Endothelial cell (in vitro differentiated cells): ENCODE measurements around the gene ADCY9. TPM values are rescaled to one million over a fixed set of nuclear protein-coding genes. Genes with fewer than 3 reads are reported as not detected.

Experiments used
- DNase-seq: peaks from one replicate; pipeline ENCODE4 v3.0.0; 2021; ENCODE audit warnings: low spot score
- H3K27ac Mint-ChIP-seq: one replicate; pipeline ENCODE4 v1.8.0; 2021; ENCODE audit warnings: mixed read lengths, inconsistent platforms; ENCODE audit not compliant: unreplicated experiment
- H3K27me3 Mint-ChIP-seq: one replicate; pipeline ENCODE4 v1.8.0; 2021; ENCODE audit warnings: mild to moderate bottlenecking, moderate library complexity, mixed read lengths, inconsistent platforms; ENCODE audit not compliant: unreplicated experiment
- H3K36me3 Mint-ChIP-seq: one replicate; pipeline ENCODE4 v1.8.0; 2021; ENCODE audit warnings: mild to moderate bottlenecking, low read depth, mixed read lengths, inconsistent platforms; ENCODE audit not compliant: unreplicated experiment
- H3K4me1 Mint-ChIP-seq: one replicate; pipeline ENCODE4 v1.8.0; 2021; ENCODE audit warnings: mild to moderate bottlenecking, mixed read lengths, inconsistent platforms; ENCODE audit not compliant: unreplicated experiment
- H3K4me3 Mint-ChIP-seq: one replicate; pipeline ENCODE4 v1.8.0; 2021; ENCODE audit warnings: mild to moderate bottlenecking, mixed read lengths, inconsistent platforms; ENCODE audit not compliant: unreplicated experiment
- H3K9me3 Mint-ChIP-seq: one replicate; pipeline ENCODE4 v1.8.0; 2021; ENCODE audit warnings: mixed read lengths, inconsistent platforms; ENCODE audit not compliant: unreplicated experiment
- total RNA-seq: library from RNA; stranded (reverse); fragmentation: NEBNext Ultra II Directional; extraction: Animal tissue kit (Norgen Biotek cat#: 25700); gene quantifications from one replicate; pipeline ENCODE4 v1.2.1, GENCODE V29; 2021; ENCODE audit not compliant: unreplicated experiment
- TF ChIP-seq, protein P1 (sequence below): fragments of 200-600 bp; sonication (generic); IDR thresholded peaks from one replicate; pipeline ENCODE4 v1.5.0; 2021; ENCODE audit warnings: antibody characterized with exemption; ENCODE audit not compliant: unreplicated experiment

ADCY9 gene
- total RNA-seq, 1 donor from 2014 or later = 3.3 TPM

DNA sequence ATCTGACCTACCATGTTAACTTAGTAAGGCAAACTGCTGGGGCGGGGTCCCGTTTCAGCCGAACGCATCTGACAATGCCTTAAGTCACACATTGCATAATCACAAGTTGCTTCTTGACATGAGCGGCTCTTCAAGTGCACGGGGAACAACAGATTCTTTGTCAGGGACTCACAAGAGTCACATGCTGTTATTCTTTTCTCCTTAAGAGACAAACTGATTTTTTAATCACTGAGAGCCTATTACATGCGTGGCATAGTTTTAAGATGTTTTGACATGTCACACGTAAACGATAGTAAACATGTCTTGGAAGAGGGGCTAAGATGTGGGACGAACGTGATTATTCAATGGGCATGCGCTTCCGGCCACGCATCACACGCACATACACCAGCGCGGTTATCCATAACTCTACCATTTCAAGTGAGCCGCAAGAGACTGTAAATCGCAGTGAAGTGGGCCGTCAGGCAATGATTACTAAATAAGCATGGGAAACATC is 63.4 kb downstream of the ADCY9 start:
- Mint-ChIP-seq H3K9me3 (no peaks in the 10 kb centered on the region), H3K36me3 (no peaks in the 10 kb centered on the region), H3K27me3 (peaks cover 5% of the 10 kb centered on the region)

DNA sequence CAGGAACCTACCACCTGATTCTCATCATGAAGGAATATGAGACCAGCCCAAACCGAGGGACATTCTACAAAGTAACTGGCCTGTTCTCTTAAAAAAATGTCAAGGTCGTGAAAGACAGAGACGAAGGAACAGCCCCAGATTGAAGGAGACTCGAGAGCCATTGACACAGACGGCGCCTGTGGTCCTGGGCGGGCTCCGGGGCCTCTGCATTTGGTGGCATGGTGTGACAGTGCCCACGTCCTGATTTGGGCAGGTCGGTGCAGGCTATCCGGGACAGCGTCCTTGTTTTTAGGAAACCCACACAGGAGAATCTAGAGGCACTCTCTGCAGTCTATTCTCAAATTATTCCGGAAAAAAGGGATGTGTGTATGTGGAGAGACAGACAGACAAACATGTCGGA is 64.1 kb downstream of the ADCY9 start:
- no peaks in the 10 kb centered on the region for H3K9me3 Mint-ChIP-seq
- H3K4me1 Mint-ChIP-seq = peaks cover 2% of the 10 kb centered on the region
- DNase-seq = no peak
- no peaks in the 10 kb centered on the region for H3K36me3 Mint-ChIP-seq
- TF ChIP-seq, protein P1, sequence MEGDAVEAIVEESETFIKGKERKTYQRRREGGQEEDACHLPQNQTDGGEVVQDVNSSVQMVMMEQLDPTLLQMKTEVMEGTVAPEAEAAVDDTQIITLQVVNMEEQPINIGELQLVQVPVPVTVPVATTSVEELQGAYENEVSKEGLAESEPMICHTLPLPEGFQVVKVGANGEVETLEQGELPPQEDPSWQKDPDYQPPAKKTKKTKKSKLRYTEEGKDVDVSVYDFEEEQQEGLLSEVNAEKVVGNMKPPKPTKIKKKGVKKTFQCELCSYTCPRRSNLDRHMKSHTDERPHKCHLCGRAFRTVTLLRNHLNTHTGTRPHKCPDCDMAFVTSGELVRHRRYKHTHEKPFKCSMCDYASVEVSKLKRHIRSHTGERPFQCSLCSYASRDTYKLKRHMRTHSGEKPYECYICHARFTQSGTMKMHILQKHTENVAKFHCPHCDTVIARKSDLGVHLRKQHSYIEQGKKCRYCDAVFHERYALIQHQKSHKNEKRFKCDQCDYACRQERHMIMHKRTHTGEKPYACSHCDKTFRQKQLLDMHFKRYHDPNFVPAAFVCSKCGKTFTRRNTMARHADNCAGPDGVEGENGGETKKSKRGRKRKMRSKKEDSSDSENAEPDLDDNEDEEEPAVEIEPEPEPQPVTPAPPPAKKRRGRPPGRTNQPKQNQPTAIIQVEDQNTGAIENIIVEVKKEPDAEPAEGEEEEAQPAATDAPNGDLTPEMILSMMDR = no peak
- no peak overlapping the region for H3K4me3 Mint-ChIP-seq
- H3K27ac Mint-ChIP-seq = no peak overlapping the region
- peaks cover 8% of the 10 kb centered on the region for H3K27me3 Mint-ChIP-seq

More for the DNA sequence above, 63.4 kb downstream of the ADCY9 start:
- Mint-ChIP-seq H3K27ac (no peak overlapping the region), H3K4me3 (no peak overlapping the region), H3K4me1 (peaks cover 2% of the 10 kb centered on the region)
- DNase-seq = no peak
- TF ChIP-seq, protein P1 = no peak

DNA sequence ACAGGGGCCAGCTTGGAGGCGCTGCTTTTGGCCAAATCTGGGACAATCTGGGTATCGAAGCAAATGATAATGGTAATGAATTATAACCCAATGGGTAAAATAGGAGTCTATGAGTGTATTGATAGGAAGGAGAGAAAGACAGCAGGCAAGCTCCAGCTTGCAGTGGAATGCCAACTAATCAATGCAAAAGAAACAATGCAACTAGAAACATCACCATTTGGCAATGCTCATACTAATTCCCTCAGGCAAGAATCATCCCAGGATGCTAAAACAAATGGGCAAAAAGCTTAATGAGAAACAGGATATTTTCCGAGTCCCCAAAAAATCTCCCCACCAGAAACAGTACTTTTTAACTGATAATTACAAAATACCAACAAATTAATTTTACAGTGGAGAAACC is 64.7 kb downstream of the ADCY9 start:
- TF ChIP-seq, protein P1 = no peak
- Mint-ChIP-seq H3K4me1 (peaks cover 2% of the 10 kb centered on the region), H3K9me3 (no peaks in the 10 kb centered on the region), H3K27me3 (peaks cover 8% of the 10 kb centered on the region), H3K27ac (no peak overlapping the region), H3K4me3 (no peak overlapping the region), H3K36me3 (no peaks in the 10 kb centered on the region)
- no peak for DNase-seq

DNA sequence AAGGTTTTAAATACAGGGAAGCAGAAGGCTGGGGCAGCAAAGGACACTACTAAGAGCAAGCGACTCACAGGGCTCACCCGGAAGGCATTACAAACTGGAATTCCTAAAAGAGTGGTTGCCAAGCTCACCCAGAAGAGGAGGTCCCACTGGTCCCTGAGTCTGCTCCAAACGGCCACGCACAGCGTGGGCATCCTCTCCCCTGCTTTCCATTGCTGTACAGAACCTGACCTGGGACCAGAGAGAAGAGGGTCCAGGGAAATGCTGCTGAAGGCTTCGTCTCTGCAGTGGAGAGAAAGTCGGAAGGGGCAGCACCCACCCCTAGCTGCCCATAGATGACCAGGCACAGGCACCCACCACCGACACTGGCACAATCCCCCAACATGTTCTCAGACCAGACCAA is 67.2 kb downstream of the ADCY9 start:
- Mint-ChIP-seq H3K27me3 (peaks cover 8% of the 10 kb centered on the region), H3K4me1 (no peaks in the 10 kb centered on the region), H3K4me3 (no peak overlapping the region), H3K9me3 (no peaks in the 10 kb centered on the region), H3K36me3 (no peaks in the 10 kb centered on the region), H3K27ac (no peak overlapping the region)
- TF ChIP-seq, protein P1 = no peak
- no peak for DNase-seq

DNA sequence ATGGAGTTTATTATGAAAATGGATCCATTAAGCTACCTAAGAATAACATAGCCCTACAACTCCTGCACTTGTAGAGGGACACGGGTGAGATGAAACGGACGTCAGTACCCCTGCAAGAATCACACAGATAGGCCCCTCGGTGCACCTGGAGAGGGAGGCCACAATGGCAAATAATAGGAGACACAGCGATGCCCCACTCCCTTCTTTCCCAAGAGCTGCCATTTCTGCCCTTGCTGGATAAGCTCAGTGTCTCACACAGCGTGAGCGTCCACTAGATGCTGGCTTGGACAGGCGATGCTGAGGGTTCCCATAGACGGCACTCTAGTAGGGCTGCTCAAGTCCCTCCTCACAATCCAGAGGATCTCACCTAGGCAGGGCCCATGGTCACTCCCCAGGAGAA is 67.8 kb downstream of the ADCY9 start:
- H3K27me3 Mint-ChIP-seq = peaks cover 8% of the 10 kb centered on the region
- H3K4me1 Mint-ChIP-seq = no peaks in the 10 kb centered on the region
- no peak for DNase-seq
- TF ChIP-seq, protein P1 = no peak
- H3K4me3 Mint-ChIP-seq = no peak overlapping the region
- H3K9me3 Mint-ChIP-seq = no peaks in the 10 kb centered on the region
- H3K27ac Mint-ChIP-seq = no peak overlapping the region
- no peaks in the 10 kb centered on the region for H3K36me3 Mint-ChIP-seq
